Lung (tissue), 12 donors: ENCODE data around the gene PSMG1. TPM values are rescaled to one million over a fixed set of nuclear protein-coding genes. Genes with fewer than 3 reads are reported as not detected.
"Not testable (repeated sequence)": the region's sequence is repeated elsewhere in the genome, so short reads cannot be mapped to it uniquely, and the experiment has no call there.

Experiments used
- ATAC-seq: fragments of 200-7000 bp; cut with Tn5 transposase; one replicate; pipeline ENCODE4 v1.9.1; 2020; ENCODE audit warnings: moderate number of reproducible peaks; ENCODE audit not compliant: insufficient read depth, low FRiP score
- DNase-seq, 3 donors: peaks; one replicate each; pipeline ENCODE4 v3.0.0-alpha.2; 2013 to 2017
- H3K27ac ChIP-seq, 2 donors: one replicate each; pipeline ENCODE4 v1.5.1; 2013; ENCODE audit warnings: mild to moderate bottlenecking in 2 of 2, moderate library complexity in 2 of 2, control low read depth in 1 of 2, inconsistent platforms in 1 of 2, low read depth in 1 of 2, low read length in 1 of 2
- H3K27me3 ChIP-seq, 3 donors: one replicate each; pipeline ENCODE4 v1.5.1; 2013; ENCODE audit warnings: low read length in 2 of 3; ENCODE audit not compliant: control insufficient read depth in 3 of 3, insufficient read depth in 3 of 3
- H3K36me3 ChIP-seq, 4 donors: one replicate each; pipeline ENCODE4 v1.5.1; 2013; ENCODE audit warnings: low read length in 4 of 4, mild to moderate bottlenecking in 1 of 4, moderate library complexity in 1 of 4; ENCODE audit not compliant: control insufficient read depth in 4 of 4, insufficient read depth in 4 of 4
- H3K4me1 ChIP-seq, 5 donors: one replicate each; pipeline ENCODE4 v1.5.1; 2013; ENCODE audit warnings: low read length in 5 of 5, mild to moderate bottlenecking in 2 of 5, moderate library complexity in 1 of 5; ENCODE audit not compliant: control insufficient read depth in 5 of 5, insufficient read depth in 5 of 5
- H3K4me3 ChIP-seq: one replicate; pipeline ENCODE4 v1.5.1; 2013; ENCODE audit warnings: mild to moderate bottlenecking, control low read depth, moderate library complexity
- H3K9ac ChIP-seq, 2 donors: one replicate each; pipeline ENCODE4 v1.5.1; 2013; ENCODE audit warnings: low read length in 2 of 2, control low read depth in 1 of 2; ENCODE audit not compliant: insufficient read depth in 1 of 2
- H3K9me3 ChIP-seq, 4 donors: one replicate each; pipeline ENCODE4 v1.5.1; 2013; ENCODE audit warnings: low read length in 3 of 4, mild to moderate bottlenecking in 1 of 4, moderate library complexity in 1 of 4; ENCODE audit not compliant: control insufficient read depth in 4 of 4, insufficient read depth in 3 of 4
- CTCF ChIP-seq: IDR thresholded peaks from 2 replicates; pipeline ENCODE4 v1.5.1; 2012; ENCODE audit warnings: mild to moderate bottlenecking; ENCODE audit errors: control extremely low read depth, extremely low read depth
- whole genome bisulfite sequencing, 2 donors: extraction: QIAGEN DNeasy Blood & Tissue Kit; methylation state at CpG; one replicate each; pipeline ENCODE4 v1.1.7; 2013; 5-methylcytosine and 5-hydroxymethylcytosine counted together
- polyA plus RNA-seq, 2 donors: library from polyadenylated mRNA; stranded (reverse); fragments of 200-250 nt; gene quantifications; one replicate each; pipeline ENCODE4 v1.2.1, GENCODE V29; 2013
- total RNA-seq, 2 donors: library from RNA; depleted of rRNA in 1 of 2; stranded (reverse); fragments of >200 nt in 1 of 2; gene quantifications; one replicate each; pipeline ENCODE4 v1.2.1, GENCODE V29; 2014 to 2021
- donor health status: control.
- donor health status: control.
- donor health status: Bipolar disorder and iron deficiency.
- donor health status: healthy.
- donor health status: DM: yes; HTN: yes; CAD: no.

Gene PSMG1
- total and polyA plus RNA-seq, 4 donors, result 17.9 to 62.0 (median 34.5) TPM

- Histone ChIP-seq H3K9me3 (peaks cover 0 to 13% (median 4%) of the 10 kb centered on the region in 4 donors), H3K36me3 (peaks cover 0 to 2% (median 0%) of the 10 kb centered on the region in 4 donors), H3K27me3 (no peaks in the 10 kb centered on the region), H3K9ac (no peak overlapping the region), H3K27ac (no peak overlapping the region), H3K4me3 (no peak overlapping the region), H3K4me1 (no peaks in the 10 kb centered on the region)
- DNase-seq (no peak), ATAC-seq (no peak)
- WGBS, 2 donors, result 91 to 93% methylated on average over 2 of the region's 2 CpGs
- no peak for TF ChIP-seq CTCF
These were observed 18.7 kb downstream of the PSMG1 start for GRCh38 chr21:39164523-39164922.

DNA sequence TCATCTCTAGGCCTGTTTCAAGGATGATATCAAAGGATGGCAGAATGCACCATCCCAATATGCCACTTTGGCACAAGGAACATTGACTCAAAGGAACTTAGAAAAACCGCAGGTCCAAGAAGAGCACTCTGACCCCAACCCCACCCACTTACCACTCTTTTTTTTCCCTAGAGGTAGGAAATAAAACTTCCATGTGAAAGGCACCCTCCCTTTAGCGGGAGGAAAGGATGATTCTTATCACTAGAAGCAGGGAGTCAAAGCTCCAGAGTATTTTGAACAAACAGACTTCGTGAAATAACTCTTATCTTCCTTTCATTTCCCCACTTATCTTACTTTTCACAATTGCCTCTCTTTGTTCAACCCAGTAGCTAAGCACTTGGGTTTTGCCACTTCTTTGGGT is 22.2 kb downstream of the PSMG1 start:
- H3K4me3 ChIP-seq, result no peak overlapping the region
- ATAC-seq (no peak), DNase-seq (no peak)
- WGBS, 2 donors, result 51 to 53% methylated on average over 3 of the region's 3 CpGs
- H3K27me3 ChIP-seq, result no peaks in the 10 kb centered on the region
- H3K36me3 ChIP-seq, result no peaks in the 10 kb centered on the region
- no peak overlapping the region for H3K9ac ChIP-seq
- H3K4me1 ChIP-seq, result peaks cover 0 to 4% (median 0%) of the 10 kb centered on the region in 5 donors
- peaks cover 0 to 13% (median 4%) of the 10 kb centered on the region in 4 donors for H3K9me3 ChIP-seq
- H3K27ac ChIP-seq, result no peak overlapping the region
- no peak for TF ChIP-seq CTCF

DNA sequence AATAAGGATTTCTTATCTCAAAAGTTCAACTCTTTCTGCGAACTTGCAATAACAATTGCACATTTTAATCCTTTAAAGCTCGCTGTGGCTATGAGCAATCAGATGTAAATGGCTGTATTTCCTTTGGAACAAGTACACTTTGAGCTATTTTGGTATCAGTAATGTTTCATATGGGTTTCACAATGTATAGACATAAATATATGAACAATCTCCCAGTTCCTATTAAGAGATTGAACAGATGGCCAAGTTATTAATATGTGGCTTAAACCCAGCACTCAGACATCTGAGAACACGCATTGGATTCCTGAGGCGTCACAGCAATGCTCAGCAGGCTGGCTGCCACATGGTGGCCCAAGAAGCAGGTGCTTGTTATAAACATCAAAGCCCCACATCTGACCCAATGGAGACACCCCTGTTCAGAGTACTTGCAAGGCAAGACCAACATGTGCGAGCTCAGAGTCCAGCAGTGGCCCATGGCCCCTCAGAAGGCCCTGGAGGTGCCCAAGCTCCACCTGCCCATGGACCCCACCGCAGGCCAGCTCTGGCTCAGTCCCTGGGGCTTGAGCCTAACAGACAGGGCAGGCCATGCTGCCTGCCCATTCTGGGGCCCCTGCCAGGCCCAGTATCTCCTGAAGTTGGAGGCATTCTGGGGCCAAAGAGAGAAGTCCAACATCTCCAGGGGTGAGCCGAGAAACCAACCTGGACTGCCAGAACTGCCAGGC is 23.7 kb downstream of the PSMG1 start:
- 86 to 96% methylated on average over 7 of the region's 7 CpGs for WGBS, 2 donors
- peak in 1 of 3 donors; percentile 28 for DNase-seq

GRCh38 chr21:39157241-39157640 is 26.0 kb downstream of the PSMG1 start:
- H3K36me3 ChIP-seq, result not testable (repeated sequence)

More for the DNA sequence above, 23.7 kb downstream of the PSMG1 start:
- no peak for TF ChIP-seq CTCF
- no peak for ATAC-seq
- H3K36me3 ChIP-seq, result no peaks in the 10 kb centered on the region
- H3K4me1 ChIP-seq, result peaks cover 0 to 4% (median 0%) of the 10 kb centered on the region in 5 donors
- H3K27ac ChIP-seq, result no peak overlapping the region
- no peaks in the 10 kb centered on the region for H3K27me3 ChIP-seq
- H3K9ac ChIP-seq, result no peak overlapping the region
- H3K4me3 ChIP-seq, result no peak overlapping the region
- H3K9me3 ChIP-seq, result peaks cover 0 to 8% (median 2%) of the 10 kb centered on the region in 4 donors

More at GRCh38 chr21:39157241-39157640, 26.0 kb downstream of the PSMG1 start:
- not testable (repeated sequence) for DNase-seq, ATAC-seq, H3K4me1 ChIP-seq, H3K9ac ChIP-seq, H3K27ac ChIP-seq, H3K27me3 ChIP-seq, H3K9me3 ChIP-seq, H3K4me3 ChIP-seq
- WGBS, 2 donors, result 93 to 97% methylated on average over 28 to 34 of the region's 34 CpGs
